OCI-LY7 (cell line): ENCODE results near the gene DPY19L3. TPM values are rescaled to one million over a fixed set of nuclear protein-coding genes. Genes with fewer than 3 reads are reported as not detected.
"Not testable (repeated sequence)": the region's sequence is repeated elsewhere in the genome, so short reads cannot be mapped to it uniquely, and the experiment has no call there.

Experiments
- BruUV-seq: library from RNA; stranded (reverse); fragments of 400-500 nt; replicated peaks from 2 replicates; lab custom pipeline; 2021; lab: Mats Ljungman, UMichigan
- CTCF ChIA-PET: fragments of 300-600 bp; sonication (Branson Sonifier 250); formaldehyde crosslinking; loops from one replicate; lab custom pipeline; 2022; ENCODE audit warnings: antibody characterized with exemption; ENCODE audit not compliant: unreplicated experiment; lab: Charles Lee
- POLR2A ChIA-PET: fragments of 300-600 bp; sonication (Branson Sonifier 250); formaldehyde crosslinking; loops from one replicate; lab custom pipeline; 2022; ENCODE audit warnings: antibody characterized with exemption; lab: Charles Lee
- DNase-seq: peaks from one replicate; pipeline ENCODE4 v3.0.0-alpha.2; 2015; ENCODE audit warnings: low spot score
- H2AFZ ChIP-seq: fragments of 200-600 bp; sonication (generic), shearing (Covaris generic); 2 replicates; pipeline ENCODE4 v1.6.1; 2014; ENCODE audit warnings: mild to moderate bottlenecking, antibody characterized with exemption, low read length, moderate library complexity
- H3K27ac ChIP-seq: fragments of 200-600 bp; sonication (generic); 2 replicates; pipeline ENCODE4 v1.5.1; 2014; ENCODE audit warnings: mixed run types, low read depth, mild to moderate bottlenecking, moderate library complexity, low read length, inconsistent platforms; ENCODE audit not compliant: poor library complexity, severe bottlenecking
- H3K36me3 ChIP-seq: fragments of 200-600 bp; sonication (generic); 2 replicates; pipeline ENCODE4 v1.6.1; 2014; ENCODE audit warnings: mild to moderate bottlenecking, antibody characterized with exemption, low read length, moderate library complexity, mixed read lengths; ENCODE audit not compliant: insufficient read depth
- H3K4me1 ChIP-seq: fragments of 200-600 bp; sonication (generic); 2 replicates; pipeline ENCODE4 v1.5.1; 2014; ENCODE audit warnings: mild to moderate bottlenecking, low read length; ENCODE audit not compliant: insufficient read depth, poor library complexity, severe bottlenecking
- H3K4me2 ChIP-seq: fragments of 200-600 bp; sonication (generic); 2 replicates; pipeline ENCODE4 v1.6.1; 2014; ENCODE audit warnings: mild to moderate bottlenecking, low read length
- H3K4me3 ChIP-seq: fragments of 200-600 bp; sonication (generic); 2 replicates; pipeline ENCODE4 v1.5.1; 2014; ENCODE audit warnings: mild to moderate bottlenecking, low read depth, low read length; ENCODE audit not compliant: poor library complexity, severe bottlenecking
- H3K79me2 ChIP-seq: fragments of 200-600 bp; sonication (generic); 2 replicates; pipeline ENCODE4 v1.6.1; 2016; ENCODE audit warnings: low read depth, mild to moderate bottlenecking, low read length, moderate library complexity, mixed read lengths; ENCODE audit not compliant: insufficient read depth
- H3K9me2 ChIP-seq: fragments of 200-600 bp; sonication (generic); 2 replicates; pipeline ENCODE4 v1.6.1; 2016; ENCODE audit warnings: mild to moderate bottlenecking, low read length, mixed read lengths; ENCODE audit not compliant: insufficient read depth
- H3K9me3 ChIP-seq: fragments of 200-600 bp; sonication (generic); 2 replicates; pipeline ENCODE4 v1.6.1; 2014; ENCODE audit warnings: mild to moderate bottlenecking, mixed run types, low read length, mixed read lengths
- H4K20me1 ChIP-seq: fragments of 200-600 bp; sonication (generic); 2 replicates; pipeline ENCODE4 v1.6.1; 2014; ENCODE audit warnings: mild to moderate bottlenecking, antibody characterized with exemption, low read length, moderate library complexity, mixed read lengths; ENCODE audit not compliant: insufficient read depth
- CTCF ChIP-seq: fragments of 200-600 bp; sonication (generic); conservative IDR thresholded peaks from 2 replicates; pipeline ENCODE4 v1.5.1; 2014; ENCODE audit warnings: mild to moderate bottlenecking, antibody characterized with exemption, low read length, moderate library complexity, mixed read lengths
- EZH2phosphoT487 ChIP-seq: fragments of 200-600 bp; sonication (generic); IDR thresholded peaks from 2 replicates; pipeline ENCODE4 v1.6.1; 2018; ENCODE audit warnings: low read depth, borderline replicate concordance, mild to moderate bottlenecking, mixed run types, antibody characterized with exemption, low read length, moderate library complexity, mixed read lengths
- intact Hi-C: fragments of 100-400 bp; cut with micrococcal nuclease; formaldehyde crosslinking; loops from one replicate; pipeline ENCODE4 v1.10.0; 2022; ENCODE audit not compliant: unreplicated experiment
- total RNA-seq, 2 experiments: library from RNA; depleted of rRNA in 1 of 2; stranded (reverse); fragments of >200 nt in 1 of 2; shearing (Covaris generic) in 1 of 2; gene quantifications; 2 replicates each; pipeline ENCODE4 v1.2.3, GENCODE V29; 2014 to 2022

Gene DPY19L3
- total RNA-seq, 2 experiments from 2014 or later: 31.3 to 39.0 TPM

- H3K36me3 ChIP-seq: peaks cover 91% of the 10 kb centered on the region
- CTCF ChIA-PET: no interaction called here
- POLR2A ChIA-PET: interaction anchor here (1.2 kb wide), 1 partner anchor 11 kb away, joined by 3 read pairs; no protein-coding TSS in a partner anchor
These were observed 31.8 kb upstream of the DPY19L3 start for GRCh38 chr19:32373585-32374295.

GRCh38 chr19:32374362-32374761 is 31.2 kb upstream of the DPY19L3 start:
- H3K9me3 ChIP-seq, H4K20me1 ChIP-seq, CTCF ChIA-PET, H3K4me1 ChIP-seq, DNase-seq, BruUV-seq, H3K9me2 ChIP-seq, intact Hi-C loops, H3K27ac ChIP-seq, H3K4me2 ChIP-seq, H3K4me3 ChIP-seq, H2AFZ ChIP-seq: not testable (repeated sequence)
- POLR2A ChIA-PET: interaction anchor here (1.2 kb wide), 3 partner anchors 11 to 30 kb away, joined by 3 to 4 read pairs (median 3); no protein-coding TSS in a partner anchor
- Histone ChIP-seq H3K79me2 (peaks cover 32% of the 10 kb centered on the region; the same call in 1 of the 2 replicates), H3K36me3 (peaks cover 90% of the 10 kb centered on the region)

More at GRCh38 chr19:32373585-32374295, 31.8 kb upstream of the DPY19L3 start:
- no peaks in the 10 kb centered on the region for H3K9me2 ChIP-seq
- H2AFZ ChIP-seq: no peak overlapping the region
- DNase-seq: no peak
- TF ChIP-seq CTCF (no peak), EZH2phosphoT487 (no peak)
- intact Hi-C loops: no loop called here
- no peaks in the 10 kb centered on the region for H3K9me3 ChIP-seq
- H3K4me2 ChIP-seq: no peak overlapping the region
- H3K4me1 ChIP-seq: no peaks in the 10 kb centered on the region
- peaks cover 38% of the 10 kb centered on the region; the same call in 1 of the 2 replicates for H3K79me2 ChIP-seq
- no peak overlapping the region for H3K27ac ChIP-seq
- no peak overlapping the region for H3K4me3 ChIP-seq
- no TSS peak for BruUV-seq
- 0 out of 2 replicates have a peak, but pooled peaks cover 5% of the 10 kb centered on the region for H4K20me1 ChIP-seq

- H3K4me2 ChIP-seq, H3K4me3 ChIP-seq, DNase-seq, intact Hi-C loops, H3K9me3 ChIP-seq, H4K20me1 ChIP-seq, CTCF ChIA-PET, H3K4me1 ChIP-seq, H2AFZ ChIP-seq, H3K27ac ChIP-seq, BruUV-seq, H3K9me2 ChIP-seq, H3K79me2 ChIP-seq, POLR2A ChIA-PET: not testable (repeated sequence)
- H3K36me3 ChIP-seq: peaks cover 89% of the 10 kb centered on the region
- peak; percentile 50 for TF ChIP-seq CTCF
These were observed 28.5 kb upstream of the DPY19L3 start for GRCh38 chr19:32377088-32377487.
